Liver (tissue), 3 donors: ENCODE measurements around the gene ZNF148.

Experiments used
- ATF3 ChIP-seq: IDR thresholded peaks from 2 replicates; pipeline ENCODE4 v1.6.1; 2016; ENCODE audit warnings: antibody characterized with exemption
- CTCF ChIP-seq: fragments of 150-350 bp; IDR thresholded peaks from 2 replicates; pipeline ENCODE4 v1.5.1; 2017; ENCODE audit warnings: improper control_type of control experiment, low read depth, low read length; ENCODE audit not compliant: missing input control
- GABPA ChIP-seq, 2 donors: IDR thresholded peaks in 1 of 2; conservative IDR thresholded peaks in 1 of 2; 2 replicates each; pipeline ENCODE4 v1.6.1; 2016; ENCODE audit warnings: antibody characterized with exemption in 2 of 2, mild to moderate bottlenecking in 1 of 2, moderate library complexity in 1 of 2
- MAX ChIP-seq: IDR thresholded peaks from 2 replicates; pipeline ENCODE4 v1.6.1; 2016; ENCODE audit warnings: antibody characterized with exemption
- RAD21 ChIP-seq, 2 donors: IDR thresholded peaks; 2 replicates each; pipeline ENCODE4 v1.6.1; 2016; ENCODE audit warnings: antibody characterized with exemption in 2 of 2, mild to moderate bottlenecking in 2 of 2
- TAF1 ChIP-seq: conservative IDR thresholded peaks from 2 replicates; pipeline ENCODE4 v1.6.1; 2016; ENCODE audit warnings: antibody characterized with exemption, mild to moderate bottlenecking
- donor health status: healthy.
- donor health status: healthy.

- TF ChIP-seq CTCF (no peak), GABPA (IDR thresholded peaks at IDR 0.05 in 1 of 2, conservative IDR thresholded peaks at IDR 0.05 in 1 of 2) (no peak), ATF3 (no peak), MAX (no peak), RAD21 (IDR thresholded peaks at IDR 0.05) (no peak), TAF1 (no peak)
These were observed 113.0 kb downstream of the ZNF148 start for GRCh38 chr3:125262161-125262560.
